Esophagus squamous epithelium (tissue), 5 donors: ENCODE results near the gene CIDEC. TPM values are rescaled to one million over a fixed set of nuclear protein-coding genes. Genes with fewer than 3 reads are reported as not detected.

Source experiments
- DNase-seq: peaks from one replicate; lab custom pipeline; 2025; lab: John Stamatoyannopoulos, UW
- H3K27ac ChIP-seq, 4 donors: fragments of 200-600 bp; sonication (generic); one replicate each; pipeline ENCODE4 v1.5.1; 2016 to 2019; ENCODE audit warnings: mild to moderate bottlenecking in 1 of 4
- H3K27me3 ChIP-seq, 4 donors: fragments of 200-600 bp; sonication (generic); 1 replicate in 3 of 4; 2 replicates in 1 of 4; pipeline versions ENCODE4 v1.5.1 to v1.6.0; 2017 to 2021; ENCODE audit warnings: antibody characterized with exemption in 1 of 4
- H3K36me3 ChIP-seq, 3 donors: fragments of 200-600 bp; sonication (generic); one replicate each; pipeline ENCODE4 v1.5.1; 2016 to 2019
- H3K4me1 ChIP-seq, 3 donors: fragments of 200-600 bp; sonication (generic); one replicate each; pipeline ENCODE4 v1.5.1; 2017 to 2019
- H3K4me3 ChIP-seq, 4 donors: fragments of 200-600 bp; sonication (generic); 1 replicate in 3 of 4; 2 replicates in 1 of 4; pipeline ENCODE4 v1.5.1; 2016 to 2019; ENCODE audit warnings: mild to moderate bottlenecking in 2 of 4, moderate library complexity in 1 of 4
- H3K9me3 ChIP-seq, 3 donors: fragments of 200-600 bp; sonication (generic); one replicate each; pipeline ENCODE4 v1.5.1; 2016 to 2019
- CTCF ChIP-seq, 6 experiments: fragments of 450-650 bp in 4 of 6; fragments of 200-600 bp in 2 of 6; sonication (generic) in 2 of 6; IDR thresholded peaks; one replicate each; pipeline ENCODE4 v1.5.1; 2016 to 2019; ENCODE audit warnings: antibody characterized with exemption in 6 of 6, mild to moderate bottlenecking in 4 of 6, moderate library complexity in 4 of 6
- POLR2A ChIP-seq, 4 donors: fragments of 450-650 bp; IDR thresholded peaks; one replicate each; pipeline ENCODE4 v1.6.1; 2017; ENCODE audit warnings: antibody characterized with exemption in 4 of 4, mild to moderate bottlenecking in 4 of 4, moderate library complexity in 3 of 4
- WGBS, 2 donors: methylation state at CpG; one replicate each; pipeline ENCODE4 v1.1.5; 2018; 5-methylcytosine and 5-hydroxymethylcytosine counted together
- intact Hi-C: fragments of 100-400 bp; cut with DNase I; formaldehyde crosslinking; loops from one replicate; pipeline ENCODE4 v1.15.0; 2022
- total RNA-seq, 4 donors: library from RNA; depleted of rRNA; stranded (reverse); fragments of >200 nt; gene quantifications; one replicate each; pipeline ENCODE4 v1.1.0, GENCODE V29; 2016
- donor health status: DM: yes; HTN: yes; CAD: no.

Gene CIDEC
- total RNA-seq, 4 donors from 2014 or later, result not detected

GRCh38 chr3:9908286-9908685, 28.2 kb upstream of the CIDEC start:
- WGBS, 2 donors, result 100% methylated on average over 1 to 2 of the region's 3 CpGs
- H3K36me3 ChIP-seq, result peaks cover 0 to 65% (median 0%) of the 10 kb centered on the region in 3 donors
- peaks cover under 1 to 27% (median 6%) of the 10 kb centered on the region in 3 donors for H3K4me1 ChIP-seq
- H3K9me3 ChIP-seq, result no peaks in the 10 kb centered on the region
- H3K4me3 ChIP-seq, result no peak overlapping the region
- H3K27ac ChIP-seq, result no peak overlapping the region
- intact Hi-C loops, result no loop called here
- no peak for DNase-seq
- H3K27me3 ChIP-seq, result no peaks in the 10 kb centered on the region
- TF ChIP-seq CTCF (IDR thresholded peaks at IDR 0.05), result no peak
- no peak for TF ChIP-seq POLR2A (IDR thresholded peaks at IDR 0.05)

GRCh38 chr3:9906480-9906879, 26.4 kb upstream of the CIDEC start:
- intact Hi-C loops, result no loop called here
- Histone ChIP-seq H3K36me3 (peaks cover 0 to 56% (median 0%) of the 10 kb centered on the region in 3 donors), H3K4me3 (no peak overlapping the region), H3K4me1 (peaks cover 5 to 29% (median 9%) of the 10 kb centered on the region in 3 donors), H3K9me3 (no peaks in the 10 kb centered on the region), H3K27me3 (no peaks in the 10 kb centered on the region), H3K27ac (no peak overlapping the region)
- no peak for TF ChIP-seq CTCF (IDR thresholded peaks at IDR 0.05)
- no peak for TF ChIP-seq POLR2A (IDR thresholded peaks at IDR 0.05)
- DNase-seq, result no peak
- 90 to 94% methylated on average over 3 to 5 of the region's 5 CpGs for WGBS, 2 donors

GRCh38 chr3:9903904-9904303, 23.9 kb upstream of the CIDEC start:
- Histone ChIP-seq H3K4me1 (peaks cover 5 to 33% (median 10%) of the 10 kb centered on the region in 3 donors), H3K4me3 (peak overlapping the region in 2 of 4 donors; percentile 47 to 65), H3K27ac (peak overlapping the region in 2 of 4 donors; percentile 77 to 83), H3K9me3 (no peaks in the 10 kb centered on the region), H3K36me3 (peaks cover 0 to 30% (median 0%) of the 10 kb centered on the region in 3 donors), H3K27me3 (no peaks in the 10 kb centered on the region)
- no peak for DNase-seq
- intact Hi-C loops, result no loop called here
- TF ChIP-seq CTCF (IDR thresholded peaks at IDR 0.05) (no peak), POLR2A (IDR thresholded peaks at IDR 0.05) (no peak)
- 68 to 93% methylated on average over 1 to 4 of the region's 4 CpGs for WGBS, 2 donors

GRCh38 chr3:9903238-9903624, 23.2 kb upstream of the CIDEC start:
- no peaks in the 10 kb centered on the region for H3K27me3 ChIP-seq
- H3K4me1 ChIP-seq, result peaks cover 10 to 40% (median 16%) of the 10 kb centered on the region in 3 donors
- peak overlapping the region; percentile 76 to 83 (median 79) for H3K27ac ChIP-seq
- no peak for DNase-seq
- peak overlapping the region; percentile 33 to 65 (median 48) for H3K4me3 ChIP-seq
- intact Hi-C loops, result no loop called here
- 3 to 9% methylated on average over 4 of the region's 4 CpGs for WGBS, 2 donors
- no peaks in the 10 kb centered on the region for H3K9me3 ChIP-seq
- TF ChIP-seq POLR2A (IDR thresholded peaks at IDR 0.05) (no peak), CTCF (IDR thresholded peaks at IDR 0.05) (no peak)
- peaks cover 0 to 23% (median 0%) of the 10 kb centered on the region in 3 donors for H3K36me3 ChIP-seq

GRCh38 chr3:9902372-9903237, 22.6 kb upstream of the CIDEC start, which contains the start of gene IL17RE:
TSS of gene IL17RE (plus strand) at chr3:9902848. CDS start at chr3:9902933, 85 bp downstream.
- Histone ChIP-seq H3K27ac (peak within 1 kb of the TSS; percentile 76 to 83 (median 79)), H3K36me3 (peaks cover 0 to 17% (median 0%) of the 10 kb centered on the region in 3 donors), H3K9me3 (no peaks in the 10 kb centered on the region), H3K27me3 (no peaks in the 10 kb centered on the region), H3K4me3 (peak within 1 kb of the TSS; percentile 33 to 65 (median 48)), H3K4me1 (peaks cover 11 to 46% (median 23%) of the 10 kb centered on the region in 3 donors)
- 17 to 20% methylated on average over 5 of the region's 13 CpGs for WGBS, 2 donors
- intact Hi-C loops, result no loop called here
- TF ChIP-seq CTCF (IDR thresholded peaks at IDR 0.05), result no peak
- TF ChIP-seq POLR2A (IDR thresholded peaks at IDR 0.05), result peak in 1 of 4 donors; percentile 45
- no peak for DNase-seq
